ENCODE results near the gene MARCHF2.
A peak's percentile ranks its signal among the peaks of the same experiment; 100 is the strongest.

Gene MARCHF2

DNA sequence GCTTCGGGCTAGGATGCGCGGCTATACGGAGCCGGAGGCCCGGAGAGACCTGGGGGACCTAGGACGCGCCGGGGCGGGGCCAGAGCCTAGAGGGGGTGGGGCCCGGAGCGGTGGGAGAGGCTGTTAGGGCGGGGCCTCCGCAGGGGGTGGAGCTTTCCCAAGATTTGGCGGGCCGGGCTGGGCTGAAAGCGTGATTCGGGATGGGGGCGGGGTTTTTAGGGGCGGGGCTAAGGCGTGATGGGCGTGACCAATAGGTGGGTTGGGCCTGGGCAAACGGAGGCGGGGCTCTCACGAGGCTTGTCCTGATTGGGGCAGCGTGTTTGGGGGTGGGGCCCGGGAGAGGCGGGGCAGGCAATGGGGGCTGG, 22.5 kb upstream of the MARCHF2 start:
- Histone ChIP-seq H3K4me2 (peak overlapping the region; percentile 66), H3K4me1 (ENCODE audit: low read depth, poor library complexity, severe bottlenecking) (peaks cover 12% of the 10 kb centered on the region), H2AFZ (ENCODE audit: low read depth) (peak overlapping the region; percentile 83), H3K27me3 (ENCODE audit: insufficient read depth, low read depth) (no peaks in the 10 kb centered on the region), H4K20me1 (ENCODE audit: insufficient read depth) (no peaks in the 10 kb centered on the region), H3K36me3 (ENCODE audit: insufficient read depth) (no peaks in the 10 kb centered on the region), H3K4me3 (IDR thresholded peaks at IDR 0.05; ENCODE audit: insufficient read depth, low read depth, low read length) (no peak overlapping the region), H3K9ac (peak overlapping the region; percentile 91), H3K79me2 (ENCODE audit: insufficient read depth, low read depth) (peaks cover 11% of the 10 kb centered on the region; the same call in 1 of the 2 replicates), H3K27ac (peak overlapping the region; percentile 94)
- TF ChIP-seq, protein P1, sequence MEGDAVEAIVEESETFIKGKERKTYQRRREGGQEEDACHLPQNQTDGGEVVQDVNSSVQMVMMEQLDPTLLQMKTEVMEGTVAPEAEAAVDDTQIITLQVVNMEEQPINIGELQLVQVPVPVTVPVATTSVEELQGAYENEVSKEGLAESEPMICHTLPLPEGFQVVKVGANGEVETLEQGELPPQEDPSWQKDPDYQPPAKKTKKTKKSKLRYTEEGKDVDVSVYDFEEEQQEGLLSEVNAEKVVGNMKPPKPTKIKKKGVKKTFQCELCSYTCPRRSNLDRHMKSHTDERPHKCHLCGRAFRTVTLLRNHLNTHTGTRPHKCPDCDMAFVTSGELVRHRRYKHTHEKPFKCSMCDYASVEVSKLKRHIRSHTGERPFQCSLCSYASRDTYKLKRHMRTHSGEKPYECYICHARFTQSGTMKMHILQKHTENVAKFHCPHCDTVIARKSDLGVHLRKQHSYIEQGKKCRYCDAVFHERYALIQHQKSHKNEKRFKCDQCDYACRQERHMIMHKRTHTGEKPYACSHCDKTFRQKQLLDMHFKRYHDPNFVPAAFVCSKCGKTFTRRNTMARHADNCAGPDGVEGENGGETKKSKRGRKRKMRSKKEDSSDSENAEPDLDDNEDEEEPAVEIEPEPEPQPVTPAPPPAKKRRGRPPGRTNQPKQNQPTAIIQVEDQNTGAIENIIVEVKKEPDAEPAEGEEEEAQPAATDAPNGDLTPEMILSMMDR (conservative IDR thresholded peaks at IDR 0.05; ENCODE audit: low read depth, low read length): no peak

DNA sequence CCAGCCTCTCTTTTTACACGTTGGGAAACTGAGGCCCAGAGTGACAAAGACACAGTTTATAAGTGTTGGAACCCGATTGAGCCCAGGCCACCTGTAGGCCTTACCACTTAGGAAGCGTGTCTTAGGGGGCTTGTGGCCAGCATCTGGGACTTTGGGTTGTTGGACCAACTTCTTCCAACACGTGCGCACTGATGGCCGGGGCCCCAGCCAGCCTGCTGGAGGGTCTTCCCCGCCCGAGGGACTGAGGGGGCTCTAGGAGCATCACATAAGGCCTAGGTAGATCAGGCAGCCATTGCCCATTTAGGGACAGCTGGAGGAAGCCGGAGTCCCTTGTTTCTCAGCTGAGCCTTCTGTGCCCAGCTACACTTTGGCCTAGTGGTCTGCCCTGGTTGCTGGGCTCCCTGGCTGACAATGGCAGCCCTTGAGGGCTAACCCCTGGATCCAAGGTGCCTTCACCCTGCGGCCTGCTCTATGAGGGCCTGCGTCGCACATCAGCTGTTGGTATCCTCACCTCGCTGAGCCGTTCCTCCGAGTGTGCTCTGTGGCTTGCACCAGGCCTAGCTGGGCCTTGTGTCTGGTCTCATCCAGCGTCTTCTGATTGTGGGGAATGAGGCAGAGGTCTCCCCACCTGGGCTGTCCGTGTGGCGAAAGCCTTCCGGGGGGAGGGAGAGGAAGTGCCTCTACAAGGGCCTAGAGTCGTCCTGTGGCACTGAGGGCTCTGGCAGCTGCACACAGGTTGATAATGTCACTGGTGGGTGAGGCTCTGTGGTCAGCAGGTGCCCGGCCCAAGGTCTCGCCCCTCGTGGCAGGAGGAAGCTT, 21.7 kb upstream of the MARCHF2 start:
- Histone ChIP-seq H2AFZ (ENCODE audit: low read depth) (no peak overlapping the region), H3K4me2 (peak overlapping the region; percentile 68; the same call in 1 of the 2 replicates), H3K27me3 (ENCODE audit: insufficient read depth, low read depth) (no peaks in the 10 kb centered on the region), H3K27ac (no peak overlapping the region), H3K36me3 (ENCODE audit: insufficient read depth) (no peaks in the 10 kb centered on the region), H3K79me2 (ENCODE audit: insufficient read depth, low read depth) (peaks cover 11% of the 10 kb centered on the region; the same call in 1 of the 2 replicates), H3K4me3 (IDR thresholded peaks at IDR 0.05; ENCODE audit: insufficient read depth, low read depth, low read length) (no peak overlapping the region), H4K20me1 (ENCODE audit: insufficient read depth) (no peaks in the 10 kb centered on the region), H3K4me1 (ENCODE audit: low read depth, poor library complexity, severe bottlenecking) (peaks cover 12% of the 10 kb centered on the region), H3K9ac (no peak overlapping the region)
- TF ChIP-seq, protein P1 (conservative IDR thresholded peaks at IDR 0.05; ENCODE audit: low read depth, low read length): no peak

DNA sequence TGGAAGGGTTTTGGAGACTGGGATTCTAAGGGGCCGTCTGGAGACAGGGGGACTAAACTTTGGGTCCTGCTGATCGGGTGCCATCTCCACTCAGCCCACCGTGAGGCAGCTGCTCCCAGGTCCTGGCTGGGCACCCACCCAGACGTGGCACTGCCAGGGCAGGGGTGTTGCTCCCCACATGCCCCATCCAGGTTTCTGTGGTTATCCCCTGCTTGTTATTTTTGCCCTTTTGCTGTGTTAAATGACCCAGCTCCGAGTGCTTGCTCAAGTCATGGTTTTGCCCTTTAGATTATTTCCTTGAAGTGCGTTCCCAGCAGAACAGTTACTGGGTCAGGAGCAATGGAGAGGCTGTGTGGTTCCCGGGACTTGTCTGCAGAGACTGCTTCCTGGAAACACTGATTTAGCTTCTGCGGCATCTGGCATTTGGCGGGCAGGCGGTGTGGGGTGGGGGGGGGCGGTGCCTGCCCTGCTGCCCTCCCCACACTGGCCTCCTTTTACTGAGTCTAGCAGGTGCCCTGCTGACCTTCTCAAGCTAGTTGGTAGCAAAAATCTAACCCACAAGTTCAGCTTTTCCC, 21.0 kb upstream of the MARCHF2 start:
- H3K4me2 ChIP-seq: no peak overlapping the region
- H4K20me1 ChIP-seq (ENCODE audit: insufficient read depth): no peaks in the 10 kb centered on the region
- TF ChIP-seq, protein P1 (conservative IDR thresholded peaks at IDR 0.05; ENCODE audit: low read depth, low read length): no peak
- H3K4me1 ChIP-seq (ENCODE audit: low read depth, poor library complexity, severe bottlenecking): peaks cover 12% of the 10 kb centered on the region
- no peaks in the 10 kb centered on the region for H3K36me3 ChIP-seq (ENCODE audit: insufficient read depth)
- H3K27ac ChIP-seq: no peak overlapping the region
- H3K9ac ChIP-seq: no peak overlapping the region
- no peak overlapping the region for H2AFZ ChIP-seq (ENCODE audit: low read depth)
- H3K4me3 ChIP-seq (IDR thresholded peaks at IDR 0.05; ENCODE audit: insufficient read depth, low read depth, low read length): no peak overlapping the region
- H3K27me3 ChIP-seq (ENCODE audit: insufficient read depth, low read depth): no peaks in the 10 kb centered on the region
- peaks cover 11% of the 10 kb centered on the region; the same call in 1 of the 2 replicates for H3K79me2 ChIP-seq (ENCODE audit: insufficient read depth, low read depth)

DNA sequence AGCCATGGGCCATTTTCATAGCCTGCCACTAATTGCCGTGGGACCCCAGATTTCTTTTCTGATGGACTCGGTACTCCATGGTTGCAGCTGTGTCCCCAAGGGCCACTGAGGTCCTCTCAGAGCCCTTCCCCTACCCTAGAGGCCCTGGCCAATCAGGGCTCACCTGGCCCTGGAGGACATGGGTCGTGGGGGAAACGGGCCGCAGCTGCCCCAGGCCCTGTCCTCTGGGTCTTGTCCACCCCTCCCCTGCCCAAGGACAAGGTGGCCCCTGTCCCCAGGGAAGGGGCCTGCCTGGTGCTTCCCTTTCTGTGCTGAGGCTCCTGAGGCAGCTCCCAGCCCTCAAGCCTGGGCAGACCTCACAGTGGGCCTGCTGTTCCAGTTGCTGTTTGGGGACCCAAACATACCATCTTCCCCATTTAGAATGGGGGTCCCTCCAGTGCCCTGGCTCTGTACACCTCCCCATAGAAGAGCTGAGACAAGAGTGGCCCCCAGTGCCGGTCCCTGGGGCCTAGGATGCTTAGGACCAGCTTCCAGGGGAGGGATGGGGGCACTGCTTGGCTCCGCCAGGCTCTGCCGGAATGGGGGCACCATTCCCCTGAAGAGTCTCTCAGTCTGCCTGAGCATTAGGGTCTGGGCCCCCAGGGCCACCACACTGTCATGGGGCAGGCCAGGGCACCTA, 19.8 kb upstream of the MARCHF2 start:
- TF ChIP-seq, protein P1 (conservative IDR thresholded peaks at IDR 0.05; ENCODE audit: low read depth, low read length): no peak
- Histone ChIP-seq H3K4me1 (ENCODE audit: low read depth, poor library complexity, severe bottlenecking) (peaks cover 12% of the 10 kb centered on the region), H3K9ac (no peak overlapping the region), H4K20me1 (ENCODE audit: insufficient read depth) (no peaks in the 10 kb centered on the region), H2AFZ (ENCODE audit: low read depth) (no peak overlapping the region), H3K27ac (no peak overlapping the region), H3K4me2 (no peak overlapping the region), H3K27me3 (ENCODE audit: insufficient read depth, low read depth) (no peaks in the 10 kb centered on the region), H3K79me2 (ENCODE audit: insufficient read depth, low read depth) (peaks cover 11% of the 10 kb centered on the region; the same call in 1 of the 2 replicates), H3K4me3 (IDR thresholded peaks at IDR 0.05; ENCODE audit: insufficient read depth, low read depth, low read length) (no peak overlapping the region), H3K36me3 (ENCODE audit: insufficient read depth) (no peaks in the 10 kb centered on the region)

All from KMS-11 (cell line).